ENCODE measurements around the gene DNAH10. TPM values are rescaled to one million over a fixed set of nuclear protein-coding genes. Genes with fewer than 3 reads are reported as not detected.

DNAH10 gene
- total RNA-seq, 1 donor from 2014 or later, result 1.2 TPM

- DNase-seq (ENCODE audit: low spot score), result no peak
- H3K4me3 Mint-ChIP-seq (ENCODE audit: unreplicated experiment), result no peak overlapping the region
- H3K4me1 Mint-ChIP-seq (ENCODE audit: low read depth), result peaks cover 33% of the 10 kb centered on the region
- no peak overlapping the region for H3K27ac Mint-ChIP-seq (ENCODE audit: unreplicated experiment)
- TF ChIP-seq CTCF (IDR thresholded peaks at IDR 0.05), result no peak
- H3K9me3 Mint-ChIP-seq (ENCODE audit: low read depth), result no peaks in the 10 kb centered on the region
- no peaks in the 10 kb centered on the region for H3K27me3 Mint-ChIP-seq (ENCODE audit: low read depth)
- peaks cover 25% of the 10 kb centered on the region for H3K36me3 Mint-ChIP-seq (ENCODE audit: low read depth)
Observed at GRCh38 chr12:123752046-123752445, 10.1 kb upstream of the DNAH10 start.

- no peak for DNase-seq (ENCODE audit: low spot score)
- TF ChIP-seq CTCF (IDR thresholded peaks at IDR 0.05), result peak; percentile 21
- H3K9me3 Mint-ChIP-seq (ENCODE audit: low read depth), result no peaks in the 10 kb centered on the region
- H3K4me3 Mint-ChIP-seq (ENCODE audit: unreplicated experiment), result no peak overlapping the region
- no peaks in the 10 kb centered on the region for H3K27me3 Mint-ChIP-seq (ENCODE audit: low read depth)
- H3K36me3 Mint-ChIP-seq (ENCODE audit: low read depth), result peaks cover 21% of the 10 kb centered on the region
- peaks cover 53% of the 10 kb centered on the region for H3K4me1 Mint-ChIP-seq (ENCODE audit: low read depth)
- peak overlapping the region; percentile 52 for H3K27ac Mint-ChIP-seq (ENCODE audit: unreplicated experiment)
Observed at GRCh38 chr12:123754041-123754772, 7.9 kb upstream of the DNAH10 start.

- no peaks in the 10 kb centered on the region for H3K27me3 Mint-ChIP-seq (ENCODE audit: low read depth)
- H3K36me3 Mint-ChIP-seq (ENCODE audit: low read depth), result peaks cover 3% of the 10 kb centered on the region
- DNase-seq (ENCODE audit: low spot score), result no peak
- H3K27ac Mint-ChIP-seq (ENCODE audit: unreplicated experiment), result peak overlapping the region; percentile 96
- TF ChIP-seq CTCF (IDR thresholded peaks at IDR 0.05), result no peak
- H3K4me3 Mint-ChIP-seq (ENCODE audit: unreplicated experiment), result peak overlapping the region; percentile 26
- H3K9me3 Mint-ChIP-seq (ENCODE audit: low read depth), result no peaks in the 10 kb centered on the region
- peaks cover 73% of the 10 kb centered on the region for H3K4me1 Mint-ChIP-seq (ENCODE audit: low read depth)
Observed at GRCh38 chr12:123757561-123757960, 4.5 kb upstream of the DNAH10 start.

GRCh38 chr12:123760267-123760938, 1.7 kb upstream of the DNAH10 start:
- H3K27me3 Mint-ChIP-seq (ENCODE audit: low read depth), result no peaks in the 10 kb centered on the region
- no peak for DNase-seq (ENCODE audit: low spot score)
- peaks cover 2% of the 10 kb centered on the region for H3K36me3 Mint-ChIP-seq (ENCODE audit: low read depth)
- H3K9me3 Mint-ChIP-seq (ENCODE audit: low read depth), result no peaks in the 10 kb centered on the region
- no peak overlapping the region for H3K27ac Mint-ChIP-seq (ENCODE audit: unreplicated experiment)
- peaks cover 55% of the 10 kb centered on the region for H3K4me1 Mint-ChIP-seq (ENCODE audit: low read depth)
- no peak for TF ChIP-seq CTCF (IDR thresholded peaks at IDR 0.05)
- H3K4me3 Mint-ChIP-seq (ENCODE audit: unreplicated experiment), result no peak overlapping the region

GRCh38 chr12:123762715-123763052, 583 bp downstream of the DNAH10 start:
- Mint-ChIP-seq H3K27me3 (ENCODE audit: low read depth) (no peaks in the 10 kb centered on the region), H3K27ac (ENCODE audit: unreplicated experiment) (no peak overlapping the region), H3K9me3 (ENCODE audit: low read depth) (no peaks in the 10 kb centered on the region), H3K4me3 (ENCODE audit: unreplicated experiment) (peak overlapping the region; percentile 69), H3K36me3 (ENCODE audit: low read depth) (peaks cover 2% of the 10 kb centered on the region), H3K4me1 (ENCODE audit: low read depth) (peaks cover 33% of the 10 kb centered on the region)
- no peak for TF ChIP-seq CTCF (IDR thresholded peaks at IDR 0.05)
- DNase-seq (ENCODE audit: low spot score), result no peak
